Stimulated activated CD8-positive, alpha-beta memory T cell treated with anti-CD3 and anti-CD28 coated beads, Interleukin-12 subunit alpha, Interleukin-12 subunit beta, amount 100 ng/mL, for 1 hour (primary cell): ENCODE measurements around the gene MLKL.
"Not testable (repeated sequence)": the region's sequence is repeated elsewhere in the genome, so short reads cannot be mapped to it uniquely, and the experiment has no call there.

ENCODE experiments used
- DNase-seq: peaks from one replicate; pipeline ENCODE4 v3.0.0-alpha.2; 2020; ENCODE audit warnings: low read depth

Gene MLKL

GRCh38 chr16:74699666-74700065, 996 bp downstream of the MLKL start:
- DNase-seq, result no peak

DNA sequence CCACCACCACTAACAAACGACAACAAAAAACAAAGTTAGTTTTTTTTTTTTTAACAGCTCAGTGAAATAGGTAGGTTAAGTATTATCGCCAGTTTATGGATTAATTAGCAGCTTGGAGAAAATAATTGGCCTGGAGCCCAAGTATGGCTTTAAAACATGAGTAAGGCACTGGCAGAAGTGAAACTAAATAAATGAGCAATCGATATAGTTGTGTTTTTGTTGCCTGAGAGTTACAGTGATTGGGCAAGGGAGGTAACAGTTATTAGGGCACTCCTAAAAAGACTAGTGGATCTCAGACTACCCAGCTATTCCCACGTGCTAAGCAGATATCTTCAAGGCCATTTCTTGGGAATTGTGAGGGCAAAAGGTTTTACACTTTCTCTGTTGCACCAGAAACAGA, 2.4 kb downstream of the MLKL start:
- DNase-seq, result no peak

GRCh38 chr16:74695450-74696422, 4.9 kb downstream of the MLKL start:
- DNase-seq, result peak; percentile 26

- DNase-seq, result no peak
Observed at GRCh38 chr16:74691093-74691855, 9.4 kb downstream of the MLKL start.

DNA sequence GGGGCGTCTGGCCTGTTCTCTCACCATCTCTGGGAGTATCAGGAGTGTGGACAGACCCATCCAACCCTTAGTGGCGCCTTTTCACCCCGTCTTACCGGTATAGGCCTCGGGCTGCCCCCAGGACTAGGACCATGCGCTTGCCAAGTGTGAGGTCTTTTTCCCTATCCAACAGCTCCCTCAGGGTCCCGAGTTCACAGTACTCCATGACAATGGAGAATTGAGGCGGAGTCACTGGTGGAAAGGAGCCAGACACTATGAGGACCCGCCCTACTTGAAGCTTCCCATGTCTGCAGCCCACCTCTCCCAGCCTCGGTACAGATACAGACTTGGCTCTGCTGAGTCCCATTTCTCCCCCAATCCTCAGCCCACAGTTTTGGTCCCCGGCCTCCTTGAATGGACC, 18.1 kb downstream of the MLKL start:
- no peak for DNase-seq

DNA sequence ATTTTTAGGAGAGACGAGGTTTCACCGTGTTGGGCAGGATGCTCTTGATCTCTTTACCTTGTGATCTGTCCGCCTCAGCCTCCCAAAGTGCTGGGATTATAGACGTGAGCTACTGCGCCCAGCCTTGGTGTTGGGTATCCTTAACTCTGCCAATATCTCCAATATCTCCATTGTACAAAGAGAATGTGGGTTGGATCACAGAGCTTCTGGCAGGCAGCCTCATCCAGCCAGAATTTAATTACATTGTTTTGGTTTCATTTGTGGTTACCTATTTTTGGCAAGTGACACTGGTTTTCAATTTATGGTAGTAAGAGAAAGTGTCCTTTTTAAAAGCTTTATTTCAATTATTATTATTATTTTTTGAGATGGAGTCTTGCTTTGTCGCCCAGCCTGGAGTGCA, 20.0 kb downstream of the MLKL start:
- no peak for DNase-seq

DNA sequence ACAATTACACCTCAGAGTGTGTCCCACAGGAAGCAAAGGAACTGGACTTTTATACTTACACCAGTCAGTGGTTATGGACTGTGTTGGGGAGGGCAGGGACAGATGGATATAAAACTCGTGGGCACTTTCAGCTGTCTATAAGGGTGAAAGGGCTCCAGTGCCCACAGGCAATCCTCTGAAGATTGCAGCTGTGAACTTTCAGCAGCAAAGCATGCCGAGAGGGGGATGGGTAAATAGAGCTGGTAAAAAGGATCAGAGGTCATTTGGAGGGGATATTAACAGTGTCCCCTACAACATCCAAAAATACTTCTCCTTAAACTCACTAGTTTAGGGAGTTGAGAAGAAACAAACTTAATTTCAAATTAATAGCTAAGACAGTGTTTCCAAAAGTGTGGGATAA, 20.7 kb downstream of the MLKL start:
- DNase-seq, result no peak

DNA sequence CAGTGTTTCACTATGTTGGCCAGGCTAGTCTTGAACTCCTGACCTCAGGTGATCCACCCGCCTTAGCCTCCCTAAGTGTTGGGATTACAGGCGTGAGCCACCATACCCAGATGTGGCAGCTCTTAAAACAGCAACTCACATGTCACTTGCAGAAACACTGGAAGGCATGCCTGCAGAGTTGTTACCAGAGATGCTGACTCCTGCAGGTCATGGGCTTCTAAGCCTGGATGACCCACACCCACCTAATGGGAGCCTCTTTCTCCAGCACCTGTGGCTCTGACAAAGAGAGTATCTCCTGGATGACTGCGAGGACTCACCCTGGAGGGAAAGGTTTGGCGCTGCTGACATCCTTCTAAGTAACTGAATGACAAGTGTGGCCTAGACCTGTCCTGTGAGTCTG, 22.8 kb downstream of the MLKL start:
- DNase-seq, result no peak

DNA sequence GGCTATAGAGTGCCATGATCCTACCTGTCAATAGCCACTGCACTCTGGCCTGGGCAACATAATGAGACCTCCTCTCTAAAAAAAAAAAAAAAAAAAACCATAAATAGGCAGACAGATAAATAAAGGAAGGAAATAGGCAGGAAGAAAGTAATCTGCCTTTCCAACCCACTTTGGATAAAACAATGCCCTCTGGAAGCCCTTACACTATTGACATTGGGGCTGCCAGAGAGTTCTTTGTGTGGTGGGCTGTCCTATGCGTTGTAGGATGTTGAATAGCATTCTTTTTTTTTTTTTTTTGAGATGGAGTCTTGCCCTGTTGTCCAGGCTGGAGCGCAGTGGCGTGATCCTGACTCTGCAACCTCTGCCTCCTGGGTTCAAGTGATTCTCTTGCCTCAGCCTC, 26.8 kb downstream of the MLKL start:
- DNase-seq, result no peak

DNA sequence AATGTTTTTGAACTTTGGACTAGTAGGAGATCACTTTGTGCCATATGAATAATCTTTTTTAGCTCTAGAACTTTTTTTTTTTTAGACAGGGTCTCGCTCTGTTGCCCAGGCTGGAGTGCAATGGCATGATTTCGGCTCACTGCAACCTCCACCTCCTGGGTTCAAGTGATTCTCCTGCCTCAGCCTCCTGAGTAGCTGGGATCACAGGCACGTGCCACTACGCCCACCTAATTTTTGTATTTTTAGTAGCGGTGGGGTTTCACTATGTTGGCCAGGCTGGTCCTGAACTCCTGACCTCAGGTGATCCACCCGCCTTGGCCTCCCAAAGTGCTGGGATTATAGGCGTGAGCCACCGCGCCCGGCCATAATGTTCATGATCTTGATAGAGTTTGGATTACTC, 31.8 kb downstream of the MLKL start:
- DNase-seq, result not testable (repeated sequence)

- DNase-seq, result no peak
Observed at GRCh38 chr16:74667255-74667700, 33.4 kb downstream of the MLKL start.

- DNase-seq, result peak; percentile 94
Observed at GRCh38 chr16:74666425-74667254, 34.0 kb downstream of the MLKL start, which contains the start of gene RFWD3. Gene RFWD3 (minus strand): TSS chr16:74666877. CDS start chr16:74661449, 5,428 bp downstream.

- no peak for DNase-seq
Observed at GRCh38 chr16:74666010-74666421, 34.6 kb downstream of the MLKL start.

DNA sequence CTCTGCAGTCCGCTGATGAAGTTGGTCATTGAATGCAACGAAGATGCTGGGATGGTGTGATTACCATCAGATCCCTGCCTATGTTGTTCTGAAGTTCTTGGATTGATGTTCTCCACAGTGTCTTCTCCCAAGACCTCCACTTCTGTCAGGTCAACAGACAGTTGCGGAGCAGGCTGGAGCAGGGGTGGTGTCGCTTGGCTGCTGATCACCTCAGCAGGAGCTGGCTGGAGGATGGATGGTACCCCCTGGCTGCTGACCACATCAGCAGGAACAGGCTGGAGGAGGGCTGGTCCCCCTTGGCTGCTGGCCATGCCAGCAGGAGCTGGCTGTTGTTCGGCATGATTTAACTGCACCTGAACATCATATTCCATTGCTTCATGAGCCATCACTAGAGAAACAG, 39.6 kb downstream of the MLKL start:
- no peak for DNase-seq

GRCh38 chr16:74660383-74660782, 40.3 kb downstream of the MLKL start:
- no peak for DNase-seq

GRCh38 chr16:74659041-74659440, 41.6 kb downstream of the MLKL start:
- no peak for DNase-seq

- no peak for DNase-seq
Observed at GRCh38 chr16:74657870-74658642, 42.6 kb downstream of the MLKL start.

- no peak for DNase-seq
Observed at GRCh38 chr16:74654536-74655050, 46.1 kb downstream of the MLKL start.

DNA sequence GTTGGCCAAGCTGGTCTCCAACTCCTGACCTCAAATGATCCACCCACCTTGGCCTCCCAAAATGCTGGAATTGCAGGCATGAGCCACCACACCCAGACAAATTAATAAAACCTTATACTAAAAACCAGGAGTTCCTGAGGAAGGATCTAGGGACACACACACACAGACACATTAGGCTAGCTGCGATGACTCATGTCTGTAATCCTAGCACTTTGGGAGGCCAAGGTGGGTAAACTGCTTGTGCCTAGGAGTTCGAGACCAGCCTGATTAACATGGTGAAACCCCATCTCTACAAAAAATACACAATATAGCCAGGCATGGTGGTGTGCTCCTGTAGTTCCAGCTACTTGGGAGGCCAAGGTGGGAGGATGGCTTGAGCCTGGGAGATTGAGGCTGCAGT, 47.8 kb downstream of the MLKL start:
- not testable (repeated sequence) for DNase-seq

GRCh38 chr16:74652249-74652648, 48.4 kb downstream of the MLKL start:
- DNase-seq, result no peak

DNA sequence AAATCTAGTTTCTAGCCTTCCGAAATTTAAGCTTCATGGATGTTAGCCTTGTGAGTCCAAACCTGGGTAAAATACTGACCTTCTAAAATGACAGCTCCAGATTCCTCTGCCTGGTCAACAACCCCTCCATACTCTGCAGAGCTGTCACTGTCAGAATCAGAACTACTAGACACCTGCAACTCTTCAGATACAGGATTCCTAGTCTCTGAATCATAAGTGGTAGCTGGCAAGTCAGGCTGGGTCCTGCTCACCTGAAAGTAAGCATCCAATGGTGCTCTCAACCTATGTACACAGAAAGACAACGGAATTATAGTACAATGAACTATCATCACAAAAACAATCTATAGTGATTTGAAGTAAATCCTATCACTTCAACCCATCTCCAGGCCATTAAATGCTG, 48.8 kb downstream of the MLKL start:
- DNase-seq, result no peak
